HG03039 (cell line): ENCODE measurements around the gene CCDC57.
"Not testable (repeated sequence)": the region's sequence is repeated elsewhere in the genome, so short reads cannot be mapped to it uniquely, and the experiment has no call there.

Source experiments
- ATAC-seq: cut with Tn5 transposase; IDR thresholded peaks from one replicate; pipeline ENCODE4 v1.9.1; 2021; ENCODE audit warnings: mild to moderate bottlenecking, moderate library complexity; ENCODE audit not compliant: unreplicated experiment

Gene CCDC57, protein sequence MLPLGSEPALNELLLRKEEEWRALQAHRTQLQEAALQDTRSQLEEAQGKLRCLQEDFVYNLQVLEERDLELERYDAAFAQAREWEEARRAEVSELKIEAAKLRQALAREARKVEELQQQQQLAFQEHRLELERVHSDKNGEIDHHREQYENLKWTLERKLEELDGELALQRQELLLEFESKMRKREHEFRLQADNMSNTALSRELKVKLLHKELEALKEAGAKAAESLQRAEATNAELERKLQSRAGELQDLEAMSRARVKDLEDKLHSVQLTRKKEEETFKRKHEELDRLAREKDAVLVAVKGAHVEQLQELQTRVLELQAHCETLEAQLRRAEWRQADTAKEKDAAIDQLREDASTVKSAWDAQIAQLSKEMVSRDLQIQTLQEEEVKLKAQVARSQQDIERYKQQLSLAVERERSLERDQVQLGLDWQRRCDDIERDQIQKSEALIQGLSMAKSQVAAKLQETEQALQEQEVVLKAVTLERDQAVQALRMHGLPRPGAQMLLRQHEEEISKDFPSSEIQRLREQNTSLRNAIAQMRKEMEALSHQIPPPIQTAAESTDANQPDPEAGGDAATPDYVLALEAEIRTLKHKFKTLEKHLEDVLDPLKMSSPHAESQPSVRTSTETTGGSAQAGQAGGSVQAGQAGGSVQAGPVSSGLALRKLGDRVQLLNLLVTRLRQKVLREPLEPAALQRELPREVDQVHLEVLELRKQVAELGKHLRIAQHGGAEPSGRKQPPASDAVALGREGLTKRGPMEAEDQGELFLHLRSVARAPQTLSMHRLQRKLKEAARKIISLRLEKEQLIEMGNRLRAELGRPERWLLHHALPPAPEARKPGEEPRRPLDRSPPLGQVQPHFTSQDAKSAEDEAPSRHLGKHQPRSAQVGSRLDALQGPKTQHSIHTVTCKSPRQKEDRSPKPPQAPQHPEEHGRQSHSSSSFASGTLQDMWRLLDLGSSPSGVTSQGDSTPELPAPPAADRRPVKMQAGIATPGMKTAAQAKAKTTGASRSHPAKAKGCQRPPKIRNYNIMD

DNA sequence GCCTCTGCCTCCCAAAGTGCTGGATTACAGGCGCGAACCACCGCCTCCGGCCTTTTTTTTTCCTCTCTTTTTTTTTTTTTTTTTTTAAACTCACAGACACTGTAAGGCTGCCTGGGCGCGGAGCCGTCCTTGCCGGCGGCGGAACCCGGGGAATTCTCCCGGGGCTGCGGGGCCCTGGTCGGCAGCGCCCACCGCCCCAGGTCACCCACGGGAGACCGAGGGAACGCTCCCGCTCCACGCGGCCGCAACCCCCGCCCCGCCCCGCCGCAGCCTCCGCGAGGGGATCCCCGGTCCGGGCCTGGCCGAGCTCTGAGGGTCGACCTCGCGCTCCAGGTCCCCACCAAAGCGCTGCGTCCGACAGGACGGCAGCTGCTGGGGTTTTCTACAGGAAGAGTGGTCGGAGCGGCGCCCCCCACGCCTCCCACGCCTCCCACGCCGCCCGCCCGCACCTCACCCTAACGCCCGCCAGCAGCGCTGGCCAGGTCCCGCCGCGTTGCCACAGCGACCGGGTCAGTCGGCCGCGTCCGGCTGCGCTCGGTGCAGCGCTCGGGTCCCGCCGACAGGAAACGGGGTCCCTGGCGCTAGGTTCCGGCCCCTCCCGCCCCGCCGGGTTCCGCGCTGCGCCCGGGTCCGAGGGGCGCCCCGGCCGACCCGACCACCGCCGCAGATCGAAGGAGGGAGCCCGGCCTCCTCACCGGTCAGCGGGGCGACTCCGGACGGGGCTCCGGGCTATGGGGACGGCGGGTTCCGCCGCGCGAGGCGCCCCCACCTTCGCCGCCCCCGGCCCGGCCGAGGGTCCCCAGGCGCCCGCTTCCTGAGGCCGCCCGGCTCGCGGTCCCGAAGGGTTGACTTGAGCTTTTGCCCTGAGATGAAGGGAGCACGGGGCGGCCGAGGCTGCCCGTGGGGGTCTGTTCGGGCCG, at the start of gene CCDC57:
CCDC57 (minus strand) TSS at position 512 of the 920 bp plus-strand sequence. CDS start 10,898 bp downstream, outside the sequence.
- no peak for ATAC-seq

DNA sequence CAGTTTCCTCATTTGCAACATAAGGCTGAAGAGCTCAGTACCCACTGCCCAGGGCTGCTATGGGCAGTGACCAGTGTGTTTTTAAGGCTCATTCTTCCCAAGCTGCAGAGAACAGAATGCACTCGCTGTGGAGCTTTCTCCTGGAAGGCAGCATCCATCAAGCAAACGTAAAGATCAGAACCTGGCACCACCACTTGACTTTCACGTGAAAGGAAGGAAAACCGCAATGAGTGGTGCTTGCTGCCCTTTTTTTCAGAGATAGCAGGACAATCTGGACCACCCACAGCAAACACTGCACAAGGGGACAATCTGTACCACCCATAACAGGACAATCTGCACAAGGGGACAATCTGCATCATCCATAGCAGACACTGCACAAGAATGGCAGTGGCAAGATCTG, 49.7 kb upstream of the CCDC57 start:
- no peak for ATAC-seq

DNA sequence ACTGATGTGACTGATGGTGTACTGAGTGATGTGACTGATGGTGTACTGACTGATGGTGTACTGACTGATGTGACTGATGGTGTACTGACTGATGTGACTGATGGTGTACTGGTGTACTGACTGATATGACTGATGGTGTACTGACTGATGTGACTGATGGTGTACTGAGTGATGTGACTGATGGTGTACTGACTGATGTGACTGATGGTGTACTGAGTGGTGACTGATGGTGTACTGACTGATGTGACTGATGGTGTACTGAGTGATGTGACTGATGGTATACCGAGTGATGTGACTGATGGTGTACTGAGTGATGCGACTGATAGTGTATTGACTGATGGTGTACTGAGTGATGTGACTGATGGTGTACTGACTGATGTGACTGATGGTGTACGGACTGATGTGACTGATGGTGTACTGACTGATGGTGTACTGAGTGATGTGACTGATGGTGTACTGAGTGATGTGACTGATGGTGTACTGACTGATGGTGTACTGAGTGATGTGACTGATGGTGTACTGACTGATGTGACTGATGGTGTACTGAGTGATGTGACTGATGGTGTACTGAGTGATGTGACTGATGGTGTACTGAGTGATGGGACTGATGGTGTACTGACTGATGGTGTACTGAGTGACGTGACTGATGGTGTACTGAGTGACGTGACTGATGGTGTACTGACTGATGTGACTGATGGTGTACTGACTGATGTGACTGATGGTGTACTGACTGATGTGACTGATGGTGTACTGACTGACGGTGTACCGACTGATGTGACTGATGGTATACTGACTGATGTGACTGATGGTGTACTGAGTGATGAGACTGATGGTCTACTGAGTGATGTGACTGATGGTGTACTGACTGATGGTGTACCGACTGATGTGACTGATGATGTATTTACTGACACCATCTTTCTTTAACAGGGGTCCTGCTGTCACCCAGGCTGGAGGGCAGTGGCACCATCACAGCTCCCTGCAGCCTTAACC, 47.6 kb upstream of the CCDC57 start:
- ATAC-seq: not testable (repeated sequence)

DNA sequence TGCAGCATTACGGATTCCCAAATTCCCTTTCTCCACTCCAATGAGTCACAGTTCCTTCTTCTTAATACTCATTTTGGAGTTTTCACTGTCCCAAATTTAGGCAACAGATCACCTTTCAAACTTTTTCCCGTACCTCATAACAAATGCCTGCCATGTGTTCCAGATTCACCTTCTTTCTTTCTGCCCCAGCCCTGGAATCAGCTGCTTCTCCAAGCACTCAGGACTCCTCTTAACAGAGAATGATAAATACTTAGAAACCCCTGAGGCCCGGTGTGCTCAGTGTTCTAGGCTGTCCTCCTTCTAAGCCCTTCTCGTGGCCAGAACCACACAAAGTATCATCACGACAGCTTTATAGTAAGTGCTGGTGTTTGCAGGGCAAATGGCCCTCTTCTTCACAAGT, 45.9 kb upstream of the CCDC57 start:
- ATAC-seq: no peak

DNA sequence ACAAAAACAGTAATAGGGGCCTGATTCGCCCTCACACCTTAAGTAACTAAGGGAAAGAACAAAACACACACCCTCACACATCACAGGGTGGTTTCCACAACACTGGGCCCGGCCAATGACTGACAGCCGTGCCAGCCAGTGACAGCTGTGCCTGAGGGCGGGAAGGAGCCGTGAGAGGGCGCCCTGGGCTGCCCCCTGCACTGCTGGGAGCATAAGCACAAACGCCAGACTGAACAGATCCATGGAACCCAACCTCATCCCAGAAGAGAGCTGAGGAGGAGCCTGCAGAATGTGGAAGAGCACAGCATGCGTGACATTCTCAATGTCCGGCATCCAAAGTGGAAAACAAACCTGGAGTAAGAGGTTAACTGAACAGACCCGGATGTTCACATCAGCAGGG, 44.8 kb upstream of the CCDC57 start:
- ATAC-seq: no peak

DNA sequence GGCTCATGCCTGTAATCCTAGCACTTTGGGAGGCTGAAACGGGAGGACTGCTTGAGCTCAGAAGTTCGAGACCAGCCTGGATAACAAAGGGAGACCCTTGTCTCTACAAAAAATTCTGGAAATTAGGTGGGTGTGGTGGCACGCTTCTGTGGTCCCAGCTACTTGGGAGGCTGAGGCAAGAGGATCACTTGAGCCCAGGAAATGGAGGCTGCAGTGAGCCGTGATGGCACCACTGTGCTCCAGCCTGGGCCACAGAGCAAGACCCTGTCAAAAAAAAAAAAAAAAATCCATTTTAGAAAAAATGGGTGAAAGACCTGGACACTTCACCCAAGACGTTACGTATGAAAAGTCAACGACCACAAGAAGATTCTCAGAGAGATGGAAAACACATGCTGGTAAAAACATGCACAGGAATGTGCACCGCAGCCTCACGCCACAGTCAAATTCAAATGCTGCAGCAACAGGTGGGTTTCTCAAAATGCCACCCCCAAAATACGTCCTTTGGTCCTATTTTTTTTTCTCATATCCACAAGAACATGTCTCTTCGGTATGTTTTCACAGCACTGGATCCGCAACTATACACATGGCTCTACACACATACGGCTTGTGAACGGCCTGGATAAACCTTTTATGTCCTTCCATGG, 43.7 kb upstream of the CCDC57 start:
- no peak for ATAC-seq

DNA sequence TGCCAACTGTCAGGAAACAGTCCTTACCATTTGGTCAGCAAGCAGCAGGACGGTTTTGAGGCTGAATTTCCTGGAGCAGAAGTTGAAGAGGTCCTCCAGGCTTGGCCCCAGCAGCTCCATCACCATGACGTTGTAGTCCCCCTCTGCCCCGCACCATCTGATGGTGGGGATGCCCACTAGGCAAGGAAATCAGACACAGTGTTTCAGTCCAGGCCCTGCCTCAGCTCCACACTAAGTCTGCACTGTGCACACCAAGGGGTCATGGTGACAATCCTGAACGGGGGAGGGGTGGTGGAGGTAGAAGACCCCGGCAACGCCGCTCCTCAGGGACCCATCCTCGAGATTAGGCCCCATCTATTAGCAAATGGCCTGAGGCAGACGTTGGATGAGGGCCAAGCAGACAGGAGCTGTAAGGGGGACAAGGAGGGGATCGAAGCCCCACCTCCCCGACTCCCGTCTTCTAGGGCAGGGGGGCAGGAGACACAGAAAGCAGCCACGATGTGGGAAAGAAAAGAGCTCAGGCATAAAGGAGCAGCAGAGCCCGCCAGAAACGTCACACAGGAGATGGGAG, 42.8 kb upstream of the CCDC57 start:
- no peak for ATAC-seq

DNA sequence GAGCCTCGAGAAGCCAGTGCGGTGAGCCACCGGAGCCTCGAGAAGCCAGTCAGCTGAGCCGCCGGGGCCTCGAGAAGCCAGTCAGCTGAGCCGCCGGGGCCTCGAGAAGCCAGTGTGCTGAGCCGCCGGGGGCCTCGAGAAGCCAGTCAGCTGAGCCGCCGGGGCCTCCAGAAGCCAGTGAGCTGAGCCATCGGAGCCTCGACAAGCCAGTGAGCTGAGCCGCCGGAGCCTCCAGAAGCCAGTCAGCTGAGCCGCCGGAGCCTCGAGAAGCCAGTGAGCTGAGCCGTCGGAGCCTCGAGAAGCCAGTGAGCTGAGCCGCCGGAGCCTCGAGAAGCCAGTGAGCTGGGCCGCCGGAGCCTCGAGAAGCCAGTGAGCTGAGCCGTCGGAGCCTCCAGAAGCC, 42.1 kb upstream of the CCDC57 start:
- not testable (repeated sequence) for ATAC-seq

DNA sequence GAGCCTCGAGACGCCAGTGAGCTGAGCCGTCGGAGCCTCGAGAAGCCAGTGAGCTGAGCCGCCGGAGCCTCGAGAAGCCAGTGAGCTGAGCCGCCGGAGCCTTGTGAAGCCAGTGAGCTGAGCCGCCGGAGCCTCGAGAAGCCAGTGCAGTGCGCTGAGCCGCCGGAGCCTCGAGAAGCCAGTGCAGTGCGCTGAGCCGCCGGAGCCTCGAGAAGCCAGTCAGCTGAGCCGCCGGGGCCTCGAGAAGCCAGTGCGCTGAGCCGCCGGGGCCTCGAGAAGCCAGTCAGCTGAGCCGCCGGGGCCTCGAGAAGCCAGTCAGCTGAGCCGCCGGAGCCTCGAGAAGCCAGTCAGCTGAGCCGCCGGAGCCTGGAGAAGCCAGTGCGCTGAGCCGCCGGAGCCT, 41.5 kb upstream of the CCDC57 start:
- not testable (repeated sequence) for ATAC-seq

DNA sequence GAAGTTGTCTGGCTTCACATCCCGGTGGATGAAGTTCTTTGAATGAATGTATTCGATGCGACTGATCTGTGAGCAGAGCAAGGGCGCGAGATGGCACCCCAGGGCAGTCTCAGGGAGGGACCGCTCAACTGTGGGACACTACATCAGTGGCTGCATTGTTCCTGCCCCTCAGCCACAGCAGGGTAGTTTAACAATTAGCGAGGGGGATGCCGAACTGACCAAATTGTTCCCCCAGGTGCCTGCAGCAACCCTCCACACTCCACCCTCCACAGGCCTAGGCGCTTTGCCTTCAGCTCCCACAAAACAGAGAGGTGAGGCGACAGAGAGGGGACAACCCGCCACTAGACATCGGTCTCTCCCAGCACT, 40.5 kb upstream of the CCDC57 start:
- no peak for ATAC-seq

DNA sequence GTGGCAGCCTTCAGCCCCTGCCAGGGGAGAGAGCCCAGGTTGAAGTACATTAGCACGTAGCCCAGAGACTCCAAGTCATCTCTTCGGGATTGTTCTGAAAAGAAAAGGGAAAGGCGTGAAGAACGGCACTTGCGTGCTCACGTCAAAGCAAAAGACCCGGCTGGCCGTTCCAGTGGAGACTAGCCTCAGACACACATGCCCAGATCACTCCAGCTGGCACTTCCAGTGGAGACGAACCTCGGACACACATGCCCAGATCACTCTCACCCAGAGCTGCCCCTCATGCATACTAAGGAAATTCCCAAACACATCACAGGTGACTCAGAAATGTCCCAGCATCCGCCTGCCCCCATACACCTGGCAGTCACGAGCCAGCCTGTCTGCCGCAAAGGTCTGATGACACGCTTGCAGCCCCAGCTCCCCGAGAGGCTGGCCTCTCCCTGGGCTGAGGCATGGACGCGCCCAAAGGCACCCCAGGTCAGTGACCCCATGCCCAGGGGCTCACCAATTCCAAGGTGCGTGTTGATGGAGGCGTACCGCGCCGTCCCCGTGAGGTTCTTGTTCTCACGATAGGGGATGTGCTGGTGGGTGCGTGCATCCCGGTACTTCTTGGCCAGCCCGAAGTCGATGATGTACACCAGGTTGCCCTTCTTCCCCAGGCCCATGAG, 40.0 kb upstream of the CCDC57 start:
- ATAC-seq: no peak

DNA sequence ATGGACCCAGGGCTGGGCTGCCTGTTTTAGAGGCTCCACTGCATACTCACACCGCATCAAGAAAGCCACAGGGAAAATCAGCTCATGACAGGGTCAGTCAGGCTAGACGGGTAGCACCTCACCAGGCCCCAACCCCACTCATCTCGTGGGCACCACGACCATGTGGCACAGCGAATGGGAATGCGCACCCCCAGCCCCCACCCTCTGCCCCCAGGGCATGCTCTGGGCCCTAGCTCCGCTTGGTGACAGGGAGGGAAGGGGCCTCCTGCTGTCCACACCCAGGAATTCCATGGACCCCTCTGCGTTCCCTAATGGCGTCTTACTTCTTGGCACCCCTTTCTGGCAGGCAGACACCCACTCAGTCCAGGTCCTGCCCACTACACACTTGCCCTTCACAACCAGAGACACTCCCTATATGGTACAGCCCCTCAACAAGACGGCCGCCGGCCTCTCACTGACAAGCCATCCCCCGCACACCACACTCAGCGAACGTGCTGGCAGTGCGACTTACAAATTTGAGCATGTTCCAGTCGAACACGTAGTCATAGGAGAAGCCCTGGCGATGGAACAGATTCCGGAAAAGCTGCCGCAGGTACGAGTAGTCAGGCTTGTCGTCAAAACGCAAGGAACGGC, 38.3 kb upstream of the CCDC57 start:
- no peak for ATAC-seq

DNA sequence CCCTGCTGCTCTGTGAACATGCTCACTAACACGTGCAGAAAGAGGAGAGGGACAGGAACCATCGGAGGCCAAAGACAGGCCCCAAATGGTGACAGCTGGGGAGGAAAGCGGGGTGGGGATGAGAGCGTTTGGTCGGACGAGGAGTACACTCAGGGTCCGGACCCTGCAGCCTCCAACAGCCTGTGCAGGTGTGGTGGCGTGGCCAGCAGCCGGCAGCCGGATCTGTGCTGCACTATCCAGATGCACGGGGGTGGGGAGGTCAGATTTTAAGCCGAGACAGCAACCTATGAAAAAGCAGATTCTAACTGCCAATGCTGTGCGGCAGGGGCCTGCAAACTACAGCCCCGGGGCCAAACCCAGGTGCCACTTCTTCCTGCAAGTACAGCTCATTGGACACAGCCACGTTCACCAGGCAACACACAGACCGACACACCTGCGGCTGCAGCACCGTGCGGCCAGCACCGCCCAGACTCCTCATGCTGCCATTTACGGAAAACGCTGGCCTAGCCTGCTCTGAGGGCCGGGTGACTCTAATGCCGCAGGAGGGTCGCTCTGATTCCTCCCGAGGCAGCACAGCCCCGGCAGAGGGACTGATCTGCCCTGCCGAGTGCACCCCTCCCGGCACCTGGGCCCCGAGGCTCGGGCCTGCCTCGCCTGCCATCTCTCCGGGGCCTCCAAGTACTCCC, 37.4 kb upstream of the CCDC57 start:
- no peak for ATAC-seq

DNA sequence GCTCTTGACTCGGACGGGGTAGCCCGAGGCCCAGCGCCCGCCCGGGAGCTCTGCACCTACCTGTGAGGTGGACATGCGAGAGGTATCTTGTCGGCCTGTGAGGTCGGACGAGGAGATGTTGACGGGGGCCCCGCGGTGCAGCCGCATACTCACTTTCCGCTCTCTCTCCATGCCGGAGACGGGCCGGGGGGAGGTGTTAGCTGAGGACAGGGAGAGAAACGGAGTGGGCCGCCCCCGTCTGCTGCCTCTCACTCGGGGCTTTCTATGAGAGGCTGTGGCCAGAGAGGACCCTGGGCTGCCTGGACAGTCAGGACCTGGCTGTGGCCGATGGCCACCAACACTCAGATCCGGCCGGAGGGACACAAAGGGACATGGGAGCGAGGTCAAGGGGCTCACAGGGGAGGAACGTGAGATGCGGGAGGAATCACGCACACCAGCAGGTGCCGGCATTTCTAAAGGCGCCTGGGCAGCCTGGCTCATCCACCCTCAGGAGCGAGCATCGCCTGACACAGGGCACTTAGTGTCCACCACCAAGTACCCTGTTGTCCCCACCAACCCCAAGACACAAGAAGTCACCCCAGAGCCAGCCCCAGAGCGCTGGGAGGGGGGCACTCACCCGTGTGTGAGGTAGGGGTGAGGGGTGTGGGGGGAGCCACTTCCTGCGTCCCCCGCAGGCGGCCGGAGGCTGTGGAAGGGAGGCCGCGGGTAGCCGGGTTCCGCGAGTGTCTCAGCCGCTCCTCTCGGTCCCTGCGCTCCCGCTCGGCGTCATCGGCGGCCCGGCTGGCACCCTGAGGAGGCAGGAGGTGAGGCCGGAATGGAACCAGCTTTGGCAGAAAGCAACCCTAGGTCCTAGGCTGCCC, 36.4 kb upstream of the CCDC57 start:
- ATAC-seq: no peak

DNA sequence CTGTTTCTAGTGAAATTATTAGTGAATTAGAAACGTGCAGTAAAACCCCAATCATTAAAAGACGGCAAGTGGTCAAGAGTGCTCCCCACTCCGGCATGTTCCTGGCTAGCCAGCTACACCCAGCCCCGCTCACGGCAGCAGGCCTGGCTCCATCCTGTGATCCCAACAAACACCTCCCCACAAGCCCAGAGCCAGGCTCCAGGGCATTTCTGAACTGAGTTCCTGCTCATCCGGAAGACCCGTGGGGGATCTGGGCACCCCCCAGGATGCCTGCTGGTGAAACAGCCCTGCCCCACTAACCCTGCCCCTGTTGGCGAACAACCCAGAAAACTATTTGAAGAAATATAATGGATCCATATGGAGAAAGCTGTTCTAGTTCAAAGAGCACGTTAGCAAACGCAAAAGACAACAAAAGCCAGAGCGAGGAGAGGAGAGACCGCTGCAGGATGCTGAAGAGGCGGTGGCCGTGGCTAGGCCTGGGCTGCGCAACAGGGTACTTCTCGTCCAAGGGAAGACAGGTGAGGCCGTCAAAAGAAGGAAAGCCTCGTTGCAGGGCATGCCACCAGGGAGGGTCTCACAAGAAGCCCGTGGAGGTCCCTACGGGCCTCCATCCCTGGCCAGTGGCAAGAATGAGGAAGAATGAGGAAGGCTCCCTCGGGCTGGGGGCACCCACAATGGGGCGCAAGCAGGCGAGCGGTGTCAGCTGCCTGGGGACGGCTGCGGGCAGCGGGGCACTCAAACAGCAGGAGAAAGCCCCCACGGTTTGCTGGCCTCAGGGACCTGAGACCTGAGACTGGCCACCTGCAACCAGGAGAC, 35.4 kb upstream of the CCDC57 start:
- ATAC-seq: no peak
